HG03432 (cell line): ENCODE measurements around the gene EXOC5.

Source experiments
- ATAC-seq: cut with Tn5 transposase; IDR thresholded peaks from one replicate; pipeline ENCODE4 v1.9.1; 2021; ENCODE audit warnings: mild to moderate bottlenecking, moderate library complexity; ENCODE audit not compliant: unreplicated experiment

EXOC5 gene, protein sequence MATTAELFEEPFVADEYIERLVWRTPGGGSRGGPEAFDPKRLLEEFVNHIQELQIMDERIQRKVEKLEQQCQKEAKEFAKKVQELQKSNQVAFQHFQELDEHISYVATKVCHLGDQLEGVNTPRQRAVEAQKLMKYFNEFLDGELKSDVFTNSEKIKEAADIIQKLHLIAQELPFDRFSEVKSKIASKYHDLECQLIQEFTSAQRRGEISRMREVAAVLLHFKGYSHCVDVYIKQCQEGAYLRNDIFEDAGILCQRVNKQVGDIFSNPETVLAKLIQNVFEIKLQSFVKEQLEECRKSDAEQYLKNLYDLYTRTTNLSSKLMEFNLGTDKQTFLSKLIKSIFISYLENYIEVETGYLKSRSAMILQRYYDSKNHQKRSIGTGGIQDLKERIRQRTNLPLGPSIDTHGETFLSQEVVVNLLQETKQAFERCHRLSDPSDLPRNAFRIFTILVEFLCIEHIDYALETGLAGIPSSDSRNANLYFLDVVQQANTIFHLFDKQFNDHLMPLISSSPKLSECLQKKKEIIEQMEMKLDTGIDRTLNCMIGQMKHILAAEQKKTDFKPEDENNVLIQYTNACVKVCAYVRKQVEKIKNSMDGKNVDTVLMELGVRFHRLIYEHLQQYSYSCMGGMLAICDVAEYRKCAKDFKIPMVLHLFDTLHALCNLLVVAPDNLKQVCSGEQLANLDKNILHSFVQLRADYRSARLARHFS

DNA sequence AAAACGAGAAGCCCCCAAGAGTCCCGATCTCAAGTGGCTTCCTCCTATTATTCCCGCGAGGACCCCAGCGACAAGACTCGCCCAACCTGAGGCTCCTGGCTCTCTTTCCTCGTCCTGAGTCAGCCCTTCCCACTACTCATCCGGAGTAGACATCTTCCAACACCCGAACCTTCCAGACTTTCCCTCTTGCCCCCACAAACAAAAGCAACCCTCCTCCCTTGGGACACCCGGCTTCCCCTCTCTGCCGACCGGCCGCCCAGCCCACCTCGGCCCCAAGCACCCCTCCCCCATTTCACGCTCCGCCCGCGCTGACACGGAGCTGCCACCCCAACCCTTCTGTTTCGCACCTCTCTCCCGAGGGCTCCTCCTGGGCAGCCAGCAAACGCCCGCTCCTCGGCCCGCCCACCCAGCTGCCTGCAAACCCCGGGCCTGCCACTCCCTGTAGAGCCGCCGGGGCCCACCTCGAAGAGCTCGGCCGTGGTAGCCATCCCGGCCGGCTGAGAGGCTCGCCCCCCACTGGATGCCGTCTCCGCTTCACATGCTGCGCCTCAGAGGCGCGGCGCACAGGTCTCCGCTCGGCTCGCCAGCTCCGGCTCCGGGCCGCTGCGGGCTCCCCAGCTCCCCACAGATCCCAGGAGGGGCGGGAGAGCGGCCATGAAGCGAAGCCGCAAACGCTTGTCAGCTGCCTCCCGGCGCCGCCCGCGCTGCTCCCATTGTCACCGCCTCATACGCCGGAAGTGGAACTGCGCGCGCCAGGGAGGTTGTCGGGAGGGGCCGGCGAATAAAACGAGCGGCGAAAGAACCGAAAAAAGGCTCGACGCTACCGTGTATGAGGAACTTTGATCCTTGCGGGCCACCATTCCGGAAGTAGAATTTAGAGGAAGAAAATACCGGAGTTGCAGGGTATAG lies at the start of gene EXOC5, which contains the start of gene AP5M1:
Gene EXOC5, minus strand, starts transcription at position 745 of the 909 bp plus-strand sequence. Its CDS starts 257 bp downstream, at position 488.
Gene AP5M1, plus strand, starts transcription at position 811 of the 909 bp plus-strand sequence. CDS start 344 bp downstream, outside the sequence.
- peak; percentile 92 for ATAC-seq

DNA sequence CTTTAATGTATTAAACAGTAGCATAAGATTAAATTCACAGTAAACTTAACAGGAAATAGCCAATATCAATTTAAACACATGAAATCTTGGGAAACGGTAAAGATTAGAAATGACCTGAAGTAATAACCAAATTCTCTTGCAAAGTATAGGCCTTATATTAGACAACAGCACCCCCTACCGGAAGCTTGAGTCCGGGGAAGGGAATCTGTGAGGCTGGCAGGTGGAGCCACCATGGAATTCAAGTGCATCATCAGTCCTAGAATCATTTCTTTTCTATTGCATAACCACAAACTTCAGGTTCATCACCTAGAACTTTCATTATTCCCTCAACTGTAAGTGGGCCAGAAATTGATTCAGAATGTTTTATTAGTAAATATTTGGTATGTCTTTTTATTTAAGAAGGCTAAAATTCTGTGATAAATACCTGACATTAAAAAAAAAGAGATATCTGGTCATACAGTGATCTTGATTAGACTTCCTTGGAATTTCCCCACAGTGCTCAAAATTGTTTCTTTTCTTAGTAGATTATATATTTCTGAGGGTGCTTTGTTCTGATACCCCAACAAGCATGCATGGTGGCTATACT lies 48.6 kb upstream of the EXOC5 start:
- ATAC-seq, result no peak

DNA sequence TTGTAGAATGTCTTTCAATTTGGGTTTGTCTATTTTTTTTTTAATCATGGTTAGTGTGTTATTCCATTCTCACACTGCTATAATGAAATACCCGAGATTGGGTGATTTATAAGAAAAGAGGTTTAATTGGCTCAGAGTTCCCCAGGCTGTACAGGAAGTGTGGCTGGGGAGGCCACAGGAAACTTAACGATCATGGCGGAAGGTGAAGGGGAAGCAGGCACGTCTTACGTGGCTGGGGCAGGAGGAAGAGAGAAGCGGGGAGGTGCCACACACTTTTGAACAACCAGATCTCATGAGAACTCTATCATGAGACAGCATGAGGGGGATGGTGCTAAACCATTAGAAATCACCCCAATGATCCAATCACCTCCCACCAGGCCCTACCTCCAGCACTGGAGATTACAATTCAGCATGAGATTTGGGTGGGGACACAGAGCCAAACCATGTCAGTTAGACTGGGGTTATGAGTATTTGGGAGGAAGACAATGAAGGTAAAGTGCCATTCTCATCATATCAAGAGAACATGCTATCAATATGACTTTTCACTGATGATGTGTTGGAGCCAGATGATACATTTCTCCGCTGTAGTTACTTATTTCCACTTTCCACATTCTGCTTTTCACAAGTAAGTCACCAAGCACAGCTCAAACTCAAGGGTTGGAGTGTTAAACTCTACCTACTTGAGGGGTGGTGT lies 45.8 kb upstream of the EXOC5 start:
- ATAC-seq, result no peak

GRCh38 chr14:57302883-57303282 lies 34.2 kb upstream of the EXOC5 start:
- ATAC-seq, result no peak

GRCh38 chr14:57299511-57299910 lies 30.8 kb upstream of the EXOC5 start:
- no peak for ATAC-seq

DNA sequence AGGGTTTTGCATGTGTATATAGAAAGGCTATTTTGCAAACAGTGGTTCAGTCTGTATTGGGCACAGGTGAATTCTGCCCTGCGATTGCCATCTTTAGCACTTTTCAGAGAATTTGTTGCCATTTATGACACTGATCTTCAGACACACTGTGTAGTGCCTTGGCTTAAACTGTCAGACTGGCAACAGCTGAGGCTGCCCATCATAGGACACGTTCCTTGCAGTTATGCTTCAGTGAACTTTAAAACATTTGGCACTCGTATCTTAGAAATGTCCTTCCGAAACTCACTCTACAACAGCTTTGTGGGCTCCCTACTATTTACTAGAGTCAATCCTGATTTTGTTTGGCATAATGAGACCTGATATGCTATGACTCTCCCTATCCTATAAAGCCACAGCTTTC lies 29.1 kb upstream of the EXOC5 start:
- no peak for ATAC-seq

GRCh38 chr14:57295239-57295638 lies 26.5 kb upstream of the EXOC5 start:
- ATAC-seq, result no peak

DNA sequence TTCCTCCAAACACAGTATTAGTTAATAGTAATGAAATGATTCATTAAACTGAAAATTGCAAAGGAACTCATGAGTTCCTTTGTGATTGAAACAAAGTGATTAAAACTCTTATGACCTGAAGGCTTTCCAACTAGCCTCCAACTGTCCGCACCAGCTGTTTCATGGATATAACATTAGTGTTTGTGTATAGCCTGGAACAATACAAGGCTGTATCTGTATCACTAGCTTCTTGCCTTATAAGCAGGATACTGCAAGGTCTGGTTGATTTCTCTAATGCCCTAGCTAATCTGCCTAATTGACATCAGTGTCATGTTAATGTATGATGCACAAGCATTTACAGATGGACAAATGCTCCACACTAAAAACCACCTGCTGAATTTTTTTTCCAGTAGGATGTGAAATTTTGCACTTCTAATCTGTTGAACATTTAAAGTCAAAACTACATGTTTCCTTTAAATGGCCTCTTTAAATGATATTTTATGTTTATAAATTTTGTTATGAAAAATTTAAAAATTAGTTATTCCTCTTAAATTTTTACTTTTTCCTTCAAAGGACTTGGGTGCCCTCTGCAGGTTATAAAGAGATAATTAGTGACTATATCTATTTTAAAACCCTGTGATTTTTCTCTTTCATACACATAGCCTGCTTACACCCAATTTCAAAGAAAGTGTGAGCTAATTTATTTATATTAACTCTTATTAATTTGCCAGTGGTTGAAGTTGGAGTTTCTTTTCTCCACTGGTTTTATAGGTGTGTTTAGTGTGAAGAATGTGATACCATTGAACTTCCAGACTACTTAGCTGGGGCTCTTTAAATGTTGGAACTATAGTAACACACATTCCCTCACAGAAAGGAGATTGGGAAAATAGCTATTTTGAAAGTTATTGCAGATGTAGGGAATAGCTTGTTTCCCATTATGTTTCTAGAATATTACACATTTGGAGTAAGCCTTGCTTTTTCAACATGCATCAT lies 25.4 kb upstream of the EXOC5 start:
- ATAC-seq, result no peak

DNA sequence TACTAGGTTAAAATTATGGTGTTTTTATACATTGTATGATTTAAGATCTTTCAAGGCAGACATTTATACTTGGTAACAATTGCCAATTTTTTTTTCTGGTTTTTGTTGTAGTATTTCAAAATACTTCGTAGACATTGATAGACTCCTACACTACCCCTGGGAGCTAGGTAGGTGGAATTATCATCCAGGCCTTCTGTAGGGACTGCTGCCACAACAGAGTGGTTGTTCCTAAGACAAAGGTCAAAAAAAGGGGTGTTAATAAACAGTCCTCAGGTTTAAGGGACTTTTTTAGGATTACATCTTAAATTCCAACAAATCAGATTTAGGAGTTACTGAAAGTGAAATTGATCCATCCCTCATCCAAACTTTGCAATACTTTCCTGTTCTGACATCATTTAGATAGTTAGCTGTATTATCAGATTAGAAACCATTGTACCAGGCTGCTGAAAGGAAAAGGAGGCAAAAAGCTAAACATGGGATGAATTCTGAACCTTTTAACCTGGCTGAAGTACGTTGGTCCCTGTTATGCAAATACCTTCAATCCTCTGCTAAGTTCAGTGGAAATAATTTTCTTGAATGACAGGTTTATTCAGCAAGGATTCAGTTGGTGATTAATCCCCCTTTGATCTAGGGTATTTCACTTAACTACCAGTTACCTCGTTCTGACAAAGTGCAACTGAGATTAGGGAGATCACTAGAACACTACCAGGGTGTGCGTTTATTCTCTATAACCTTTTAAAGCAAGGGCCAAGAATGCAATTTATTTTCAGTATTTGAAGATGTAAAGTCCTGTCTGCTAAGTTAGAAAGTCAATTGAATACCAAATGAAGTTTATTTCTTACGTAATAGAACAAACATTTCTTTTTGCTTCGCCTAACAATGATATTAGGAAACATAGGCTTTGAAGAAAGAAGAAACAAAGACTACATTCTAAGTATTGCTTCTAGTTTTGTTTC lies 23.3 kb upstream of the EXOC5 start:
- no peak for ATAC-seq

DNA sequence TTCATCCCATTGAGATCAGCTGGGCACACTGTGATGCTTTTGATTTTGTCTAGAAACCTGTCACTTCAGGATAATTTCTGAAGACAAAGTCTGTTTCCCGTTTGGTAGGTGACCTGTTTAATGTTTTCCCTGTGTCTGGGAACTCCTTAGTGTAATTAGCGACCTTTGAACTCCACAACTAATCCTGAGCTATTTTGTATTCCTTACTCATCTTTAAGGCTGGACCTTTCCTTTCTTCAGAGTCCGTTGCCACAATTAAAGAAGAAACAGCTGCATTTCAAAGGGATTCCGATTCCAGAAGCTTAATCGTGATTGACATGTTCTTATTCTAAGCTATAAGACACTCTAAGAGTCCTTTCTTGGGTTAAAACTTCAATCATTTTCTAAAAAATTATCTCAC lies 22.0 kb upstream of the EXOC5 start:
- ATAC-seq, result no peak

DNA sequence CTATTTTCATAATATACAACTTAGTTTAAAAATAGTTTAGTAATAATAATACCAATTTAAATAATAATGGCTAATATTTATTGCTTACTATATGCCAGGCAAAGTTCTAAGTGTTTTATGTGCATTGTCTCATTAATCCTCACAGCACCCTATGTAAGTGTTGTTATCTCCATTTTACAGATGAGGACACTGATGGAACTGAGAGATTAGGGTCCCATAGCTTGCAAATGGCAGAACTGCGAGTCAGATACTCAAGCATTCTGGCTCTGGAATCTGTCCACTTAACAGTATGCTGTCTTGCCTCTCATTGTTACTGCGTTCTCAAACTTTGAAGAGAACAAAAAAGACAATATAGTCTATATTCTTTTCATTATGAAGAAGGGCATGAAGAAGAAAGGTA lies 19.0 kb upstream of the EXOC5 start:
- ATAC-seq, result no peak

DNA sequence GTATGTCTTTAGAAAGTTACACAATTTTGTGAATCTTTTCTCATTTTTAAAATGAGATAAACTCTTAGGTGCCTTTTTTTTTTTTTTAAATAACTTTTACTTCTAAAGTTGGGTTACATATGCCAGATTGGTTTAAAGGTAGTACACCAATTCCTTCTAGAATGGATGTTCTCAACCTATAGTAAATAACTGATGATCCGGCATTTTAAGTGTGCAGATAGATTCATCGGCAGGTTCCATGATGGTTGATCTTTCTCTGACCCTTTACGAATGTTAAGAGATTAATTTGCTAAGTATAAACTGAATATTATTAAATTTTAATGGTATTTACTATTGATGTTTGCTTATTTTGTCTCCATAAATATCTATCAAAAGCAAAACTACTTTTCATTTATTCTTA lies 8.4 kb upstream of the EXOC5 start:
- ATAC-seq, result no peak

DNA sequence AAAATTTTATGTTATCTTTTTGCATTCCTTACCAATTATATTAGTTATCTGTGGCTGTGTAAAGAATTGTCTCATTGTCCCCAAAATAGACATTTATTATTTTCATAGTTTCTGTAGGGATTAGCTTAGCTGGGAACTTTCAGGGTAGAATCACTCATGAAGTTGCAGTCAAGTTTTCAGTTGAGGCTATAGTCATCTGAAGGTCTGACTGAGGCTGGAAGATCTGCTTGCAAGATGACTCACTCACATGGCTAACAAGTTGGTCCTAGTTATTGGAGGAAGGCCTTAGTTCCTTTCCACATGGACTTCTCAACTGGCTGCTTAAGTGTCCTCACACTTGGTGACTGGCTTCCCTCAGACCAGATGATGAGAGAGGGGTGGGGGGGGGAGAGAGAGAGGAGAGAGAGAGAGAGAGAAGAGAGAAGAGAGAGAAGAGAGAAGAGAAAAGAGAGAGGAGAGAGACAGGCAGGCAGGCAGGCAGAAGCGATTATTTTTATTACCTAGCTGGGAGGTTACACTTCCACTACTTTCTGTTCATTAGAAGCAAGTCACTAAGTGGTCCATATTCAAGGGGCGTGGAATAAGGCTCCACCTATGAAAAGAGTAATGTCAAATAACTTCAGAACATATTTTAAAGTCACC lies 6.4 kb upstream of the EXOC5 start:
- no peak for ATAC-seq

GRCh38 chr14:57274551-57274950 lies 5.8 kb upstream of the EXOC5 start:
- no peak for ATAC-seq

DNA sequence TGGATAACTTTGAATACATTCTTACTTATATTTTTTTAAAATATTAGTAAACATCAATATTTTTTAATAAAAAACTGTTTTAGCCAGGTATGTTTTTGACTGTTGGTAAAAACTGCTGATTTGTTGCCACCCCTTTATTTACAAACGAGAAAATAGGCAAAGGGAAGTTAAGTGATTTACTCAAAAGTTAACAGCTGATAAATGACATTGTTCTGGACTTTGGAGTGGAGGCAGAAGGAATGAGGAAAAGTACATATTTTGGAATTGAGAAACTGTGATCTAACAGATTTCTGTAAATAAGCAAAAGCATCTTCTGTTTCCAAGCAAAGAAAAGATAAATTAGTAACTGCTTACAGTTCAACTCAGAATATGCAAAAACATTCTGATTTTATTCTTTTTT lies 4.5 kb upstream of the EXOC5 start:
- no peak for ATAC-seq

- no peak for ATAC-seq
Measured at GRCh38 chr14:57266065-57266464, 2.6 kb downstream of the EXOC5 start.

DNA sequence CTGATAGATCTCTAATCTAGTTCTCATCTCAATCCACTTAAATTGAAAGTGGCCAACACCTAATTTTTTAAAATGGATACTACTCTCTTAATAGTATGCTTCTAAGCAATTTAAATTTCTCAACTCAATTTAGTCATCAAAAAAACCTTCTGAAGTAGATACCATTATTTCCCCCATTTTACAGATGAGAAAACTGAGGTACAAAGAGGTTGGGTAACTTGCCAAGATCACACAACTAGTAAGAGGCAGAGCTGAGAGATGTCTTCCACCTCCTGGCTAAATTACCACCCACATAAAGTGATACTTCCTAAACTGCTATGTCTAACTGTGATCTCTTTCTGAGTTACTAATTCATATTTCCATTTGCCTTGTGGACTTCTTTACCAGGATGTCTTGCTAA lies 6.6 kb downstream of the EXOC5 start:
- no peak for ATAC-seq
